ENCODE measurements around the gene LGI2.

Gene LGI2

DNA sequence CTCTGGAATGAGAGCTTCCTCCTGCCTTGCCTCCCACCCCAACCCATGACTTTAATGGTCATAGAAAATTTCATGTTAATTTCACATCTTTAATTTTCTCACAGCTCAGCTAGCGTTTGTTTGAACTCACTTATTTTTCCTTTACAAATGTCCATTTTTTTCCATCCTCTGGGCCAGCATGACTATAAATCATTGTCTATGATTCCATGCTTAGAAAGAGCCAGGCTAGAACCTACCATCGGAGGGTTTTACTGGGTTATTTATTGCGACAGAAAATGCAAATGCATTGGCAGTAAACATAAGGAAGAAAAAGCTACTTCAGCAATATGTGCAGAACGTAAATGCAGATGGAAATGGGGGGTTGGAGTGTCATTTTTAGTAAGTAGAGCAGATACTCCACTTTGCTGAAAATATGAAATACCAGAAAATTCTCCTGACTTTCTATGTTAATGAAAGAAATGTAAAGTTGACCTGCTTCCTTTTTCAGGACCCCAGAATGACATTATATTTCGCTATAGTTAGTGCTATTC is 37.1 kb downstream of the LGI2 start:
- no peak for DNase-seq

- no peak for DNase-seq
Observed at GRCh38 chr4:24992968-24993367, 37.8 kb downstream of the LGI2 start.

DNA sequence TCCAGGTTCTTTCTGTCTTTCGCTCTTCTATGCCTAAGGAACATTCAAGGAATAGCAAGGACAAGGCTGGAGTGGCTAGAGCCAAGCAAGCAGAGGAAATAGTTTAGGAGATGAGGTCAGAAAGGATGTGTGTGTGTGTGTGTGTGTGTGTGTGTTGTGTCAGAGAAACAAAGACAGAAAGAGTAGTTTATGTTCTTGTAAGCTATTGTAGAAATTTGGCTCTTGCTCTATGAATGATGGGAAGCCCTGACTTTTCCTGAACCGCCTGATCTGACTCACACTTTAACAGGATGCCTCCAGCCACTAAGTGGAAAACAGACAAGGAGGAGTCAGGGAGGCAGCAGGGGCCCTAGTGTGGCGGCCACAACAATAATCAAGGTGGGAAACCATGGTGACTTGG is 39.7 kb downstream of the LGI2 start:
- DNase-seq: no peak

DNA sequence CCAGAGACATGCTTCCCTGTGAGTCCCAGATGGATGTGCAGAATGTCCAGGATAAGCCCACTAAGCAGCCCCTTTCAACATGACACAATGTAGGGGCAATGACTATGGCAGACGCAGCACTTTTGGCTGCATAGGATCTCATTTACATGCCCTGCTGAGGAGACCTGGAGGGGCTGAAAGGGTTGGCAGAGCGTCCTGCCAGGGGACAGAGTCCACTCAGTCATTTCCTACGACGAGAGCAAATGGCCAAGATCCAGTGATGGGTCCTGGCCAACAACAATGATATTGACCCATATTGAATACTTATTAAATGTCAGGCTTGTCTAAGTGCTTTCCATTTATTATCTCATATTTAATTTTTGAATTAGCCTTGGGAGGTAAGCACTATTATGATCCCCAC is 41.4 kb downstream of the LGI2 start:
- no peak for DNase-seq

GRCh38 chr4:24988776-24989175 is 42.0 kb downstream of the LGI2 start:
- peak; percentile 18 for DNase-seq

DNA sequence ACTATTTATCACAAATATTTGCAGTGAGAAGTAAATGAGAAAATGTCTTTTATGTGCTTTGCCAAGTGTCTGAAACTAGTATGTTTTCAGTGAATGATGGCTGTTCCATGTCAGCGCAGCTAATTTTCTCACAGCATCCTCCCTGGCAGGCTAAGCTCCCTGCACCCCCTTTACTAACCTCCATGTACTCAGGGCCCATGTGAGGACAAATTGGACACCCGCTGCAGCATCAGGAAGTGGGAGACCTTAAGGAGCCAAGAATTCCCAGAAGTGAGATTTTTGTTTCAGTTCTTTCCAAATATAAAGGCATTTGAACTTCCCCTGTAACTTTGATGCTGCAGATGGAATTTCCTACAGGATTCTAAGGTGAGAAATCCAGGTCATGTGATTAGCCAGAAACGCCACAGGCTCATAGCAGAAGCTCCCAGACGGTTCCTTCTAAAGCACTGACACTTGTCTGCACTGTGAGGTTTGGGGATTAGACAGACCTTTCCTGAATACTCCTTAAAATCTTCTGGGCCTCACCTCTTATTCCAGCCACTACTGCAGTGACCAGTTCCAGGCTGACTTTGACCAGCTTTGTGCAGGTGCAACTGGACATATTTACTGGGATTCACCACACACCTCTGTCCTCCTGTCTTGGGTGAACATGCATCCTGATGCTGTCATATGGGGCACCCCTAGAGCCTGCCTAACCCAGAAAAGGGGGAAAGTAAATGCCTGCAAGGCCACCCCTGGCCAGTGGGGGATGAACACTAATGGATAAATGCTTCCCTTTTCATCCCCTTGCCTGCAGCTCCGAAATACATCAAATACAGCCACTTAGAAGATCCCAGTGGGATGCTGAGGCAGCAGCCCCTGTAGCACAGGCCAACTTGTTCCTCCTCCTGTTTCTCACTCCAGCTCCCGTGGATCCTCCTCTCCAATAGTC is 45.9 kb downstream of the LGI2 start:
- DNase-seq: no peak

GRCh38 chr4:24980740-24981139 is 50.0 kb downstream of the LGI2 start:
- DNase-seq: no peak

- peak; percentile 39 for DNase-seq
Observed at GRCh38 chr4:24980064-24980690, 50.6 kb downstream of the LGI2 start.

DNA sequence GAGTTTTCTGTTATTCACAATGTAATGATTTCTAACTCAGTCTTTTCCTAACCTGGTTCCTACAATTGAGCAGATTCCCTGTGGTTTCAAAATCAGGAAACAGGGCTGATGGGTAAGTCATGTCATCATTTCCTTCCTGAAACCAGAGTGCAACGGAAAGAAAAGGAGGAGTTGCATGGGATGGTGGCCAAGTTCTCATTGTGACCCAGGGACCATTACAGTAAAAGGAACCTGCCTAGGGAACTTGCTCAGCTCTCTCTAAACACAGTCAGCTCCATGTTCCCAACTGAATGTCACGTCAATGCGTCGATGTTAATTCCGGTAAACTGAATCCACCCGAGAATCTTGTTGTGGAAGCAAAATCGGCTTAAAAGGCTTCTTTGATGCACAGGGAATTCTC is 51.2 kb downstream of the LGI2 start:
- peak; percentile 31 for DNase-seq

- DNase-seq: no peak
Observed at GRCh38 chr4:24978291-24979075, 52.3 kb downstream of the LGI2 start.

DNA sequence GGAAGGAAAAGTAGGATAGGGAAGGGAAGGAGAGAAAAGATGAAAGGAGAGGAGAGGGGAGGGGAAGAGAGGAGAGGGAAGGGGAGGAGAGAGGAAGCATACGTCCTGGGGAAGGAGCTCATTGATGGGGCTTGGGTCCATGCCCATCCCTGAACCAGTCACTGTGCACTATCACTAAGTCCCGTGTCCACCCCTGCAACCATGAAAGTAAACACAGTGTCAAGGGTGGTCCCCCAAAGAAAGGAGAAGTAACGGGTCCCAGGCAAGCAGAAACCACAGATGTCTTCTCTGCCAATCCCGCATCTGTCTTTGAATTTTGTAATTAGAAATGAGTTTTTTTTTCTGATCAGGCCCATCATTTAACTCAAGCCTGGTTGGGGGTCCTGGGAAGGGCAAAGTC is 55.2 kb downstream of the LGI2 start:
- DNase-seq: no peak

GRCh38 chr4:24973747-24974601 is 56.8 kb downstream of the LGI2 start:
- peak; percentile 55 for DNase-seq

DNA sequence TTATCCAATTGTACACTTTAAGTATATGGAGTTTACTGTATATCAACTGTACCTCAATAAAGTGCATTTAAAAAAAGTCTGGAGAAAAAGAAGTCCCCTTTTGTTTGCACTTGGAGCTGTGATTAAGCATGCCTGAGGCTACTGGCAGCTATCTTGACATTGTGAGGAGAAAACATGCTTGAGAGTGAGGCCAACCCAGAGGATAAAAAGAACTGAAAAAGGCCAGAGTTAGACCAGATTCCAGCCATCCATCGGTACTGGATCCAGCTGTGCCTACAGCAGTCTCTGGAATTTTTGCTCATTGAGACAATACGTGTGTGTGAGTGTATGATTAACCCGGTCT is 57.4 kb downstream of the LGI2 start:
- DNase-seq: no peak

DNA sequence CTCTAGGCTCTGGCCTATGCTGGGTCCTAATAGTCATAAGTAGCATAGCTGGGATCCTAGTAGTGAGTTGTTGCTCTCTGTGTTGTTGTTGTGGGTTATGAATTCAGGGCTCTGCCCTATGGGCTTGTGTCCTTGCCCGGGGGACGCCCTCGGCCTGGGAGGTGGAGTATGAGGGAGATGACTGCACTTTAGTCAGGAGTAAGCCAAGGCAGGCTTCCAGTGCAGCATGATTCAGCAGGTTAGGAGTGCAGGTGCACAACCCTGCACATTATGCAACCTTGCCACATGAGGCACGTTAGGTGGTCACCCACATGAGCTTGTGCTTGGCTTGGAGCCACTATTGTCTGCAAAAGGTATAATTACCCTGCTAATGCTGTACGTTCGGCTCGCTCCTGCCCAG is 59.6 kb downstream of the LGI2 start:
- no peak for DNase-seq

- no peak for DNase-seq
Observed at GRCh38 chr4:24970635-24971034, 60.1 kb downstream of the LGI2 start.

GRCh38 chr4:24970191-24970590 is 60.6 kb downstream of the LGI2 start:
- DNase-seq: no peak

GRCh38 chr4:24969486-24969885 is 61.3 kb downstream of the LGI2 start:
- no peak for DNase-seq

GRCh38 chr4:24968992-24969391 is 61.8 kb downstream of the LGI2 start:
- DNase-seq: no peak

GRCh38 chr4:24968278-24968677 is 62.5 kb downstream of the LGI2 start:
- DNase-seq: no peak

GRCh38 chr4:24967346-24967745 is 63.4 kb downstream of the LGI2 start:
- DNase-seq: no peak

DNA sequence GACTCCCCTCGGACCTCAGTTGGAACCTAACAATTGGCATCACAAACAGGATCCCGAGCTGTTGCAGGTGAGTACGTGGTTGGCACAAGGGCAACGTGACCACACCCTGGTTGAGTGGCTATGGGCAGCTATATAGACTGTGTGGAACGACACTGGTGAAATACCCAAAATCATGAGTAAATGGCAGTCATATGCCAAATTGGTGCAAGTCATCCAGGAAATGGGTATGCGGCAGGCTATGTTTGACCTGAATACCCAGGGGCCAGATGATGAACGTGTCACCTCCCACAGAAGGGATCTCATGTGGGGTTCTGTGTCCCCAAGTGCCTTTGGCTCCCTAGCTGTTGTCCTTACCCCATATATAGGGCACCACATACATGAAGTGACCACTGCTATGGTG is 64.7 kb downstream of the LGI2 start:
- DNase-seq: no peak

DNA sequence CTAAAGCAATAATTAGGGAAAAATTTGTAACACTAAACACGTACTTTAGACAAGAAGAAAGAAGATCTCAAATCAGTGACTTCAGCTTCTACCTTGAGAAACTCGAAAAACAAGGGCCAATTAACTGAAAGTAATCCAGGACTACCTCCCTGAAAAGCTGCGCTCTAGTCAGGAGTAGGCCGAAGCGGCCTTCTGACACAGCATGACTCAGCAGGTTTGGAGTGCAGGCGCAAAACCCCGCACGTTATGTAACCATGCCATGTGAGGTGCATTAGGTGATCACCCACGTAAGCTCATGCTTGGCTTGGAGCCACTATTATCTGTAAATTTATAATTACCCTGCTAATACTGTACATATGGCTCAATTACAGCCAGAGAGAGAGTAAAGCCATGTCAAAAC is 65.1 kb downstream of the LGI2 start:
- DNase-seq: no peak

DNA sequence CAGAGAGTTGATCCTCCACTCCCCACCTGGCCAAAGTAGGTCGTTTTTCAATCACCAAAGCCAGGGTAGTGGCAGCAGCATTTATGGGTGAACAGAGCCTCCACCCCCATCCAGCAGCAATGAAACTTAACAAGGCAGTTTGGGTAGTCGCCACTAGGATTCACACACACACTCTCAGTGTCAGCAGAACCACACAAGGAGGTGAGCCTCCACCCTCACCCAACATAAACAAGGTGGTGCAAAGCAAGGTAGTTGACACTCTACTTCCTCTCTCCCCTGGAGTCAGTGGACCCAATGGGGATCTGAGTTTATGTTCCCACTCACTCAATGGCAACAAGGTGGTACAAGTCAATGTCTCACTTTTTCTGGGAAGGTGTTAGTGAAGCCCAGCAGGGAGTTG is 67.5 kb downstream of the LGI2 start:
- DNase-seq: no peak

Measured in NCI-H2029 (cell line).